HFF-Myc (cell line): ENCODE measurements around the gene DEPDC5.

Source experiments
- DNase-seq: peaks from one replicate; pipeline ENCODE4 v3.0.0-alpha.2; 2011; ENCODE audit warnings: low read depth; ENCODE audit errors: extremely low read depth
- H3K4me3 ChIP-seq: replicated peaks from 2 replicates; pipeline ENCODE4 v1.5.1; 2011; ENCODE audit warnings: low read depth, mild to moderate bottlenecking, control low read depth, low read length
- TF ChIP-seq, protein P1 (sequence below): IDR thresholded peaks from 2 replicates; pipeline ENCODE4 v1.5.1; 2012; ENCODE audit warnings: mild to moderate bottlenecking, low read depth, low read length, control low read depth; ENCODE audit errors: missing control alignments

The DEPDC5 gene

DNA sequence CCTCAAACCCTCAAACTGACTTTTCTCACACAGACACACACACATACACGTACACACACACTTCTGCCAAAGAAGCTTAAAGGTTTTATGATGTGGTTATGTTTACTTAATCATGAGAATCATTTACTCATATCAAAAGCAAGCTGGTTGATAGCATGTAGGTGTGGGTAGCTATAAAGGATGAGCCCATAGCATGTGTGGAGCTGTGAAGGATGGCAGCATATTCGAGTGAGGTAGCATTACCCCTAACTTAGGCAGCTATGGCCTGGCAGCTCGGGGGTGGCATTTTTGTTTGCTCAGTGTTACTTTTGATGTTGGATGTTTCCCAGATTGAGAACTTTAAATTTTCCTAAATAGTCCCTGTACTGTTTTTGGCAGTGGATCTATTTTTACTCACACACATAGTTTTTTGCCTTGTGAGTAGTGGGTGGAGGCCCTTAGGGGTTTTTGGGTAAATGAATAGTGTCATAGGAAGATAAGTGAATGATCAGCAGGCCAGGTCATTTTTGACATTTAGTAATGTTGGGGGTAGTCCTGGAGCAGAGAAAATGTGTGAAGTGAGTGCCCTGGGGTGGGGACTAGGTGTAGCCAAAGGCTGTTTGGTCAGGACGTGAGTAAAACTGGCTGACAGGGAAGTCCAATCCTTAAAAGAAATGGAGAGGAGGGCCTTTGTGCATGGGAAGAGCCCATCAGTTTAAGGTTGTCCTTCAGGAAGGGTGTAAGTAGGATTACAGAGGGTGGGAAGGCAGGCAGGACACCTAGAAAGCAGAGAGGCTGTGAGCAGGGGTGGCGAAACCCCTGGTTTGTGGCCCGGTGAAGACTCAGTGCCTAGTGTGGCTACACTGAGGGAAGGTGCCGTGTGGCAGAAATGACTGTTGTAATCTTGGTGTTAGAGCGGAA, 197.6 kb downstream of the DEPDC5 start:
- DNase-seq: no peak
- no peak overlapping the region for H3K4me3 ChIP-seq
- TF ChIP-seq, protein P1, sequence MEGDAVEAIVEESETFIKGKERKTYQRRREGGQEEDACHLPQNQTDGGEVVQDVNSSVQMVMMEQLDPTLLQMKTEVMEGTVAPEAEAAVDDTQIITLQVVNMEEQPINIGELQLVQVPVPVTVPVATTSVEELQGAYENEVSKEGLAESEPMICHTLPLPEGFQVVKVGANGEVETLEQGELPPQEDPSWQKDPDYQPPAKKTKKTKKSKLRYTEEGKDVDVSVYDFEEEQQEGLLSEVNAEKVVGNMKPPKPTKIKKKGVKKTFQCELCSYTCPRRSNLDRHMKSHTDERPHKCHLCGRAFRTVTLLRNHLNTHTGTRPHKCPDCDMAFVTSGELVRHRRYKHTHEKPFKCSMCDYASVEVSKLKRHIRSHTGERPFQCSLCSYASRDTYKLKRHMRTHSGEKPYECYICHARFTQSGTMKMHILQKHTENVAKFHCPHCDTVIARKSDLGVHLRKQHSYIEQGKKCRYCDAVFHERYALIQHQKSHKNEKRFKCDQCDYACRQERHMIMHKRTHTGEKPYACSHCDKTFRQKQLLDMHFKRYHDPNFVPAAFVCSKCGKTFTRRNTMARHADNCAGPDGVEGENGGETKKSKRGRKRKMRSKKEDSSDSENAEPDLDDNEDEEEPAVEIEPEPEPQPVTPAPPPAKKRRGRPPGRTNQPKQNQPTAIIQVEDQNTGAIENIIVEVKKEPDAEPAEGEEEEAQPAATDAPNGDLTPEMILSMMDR: no peak

GRCh38 chr22:31952094-31952401, 198.2 kb downstream of the DEPDC5 start:
- TF ChIP-seq, protein P1: no peak
- DNase-seq: no peak
- H3K4me3 ChIP-seq: no peak overlapping the region

DNA sequence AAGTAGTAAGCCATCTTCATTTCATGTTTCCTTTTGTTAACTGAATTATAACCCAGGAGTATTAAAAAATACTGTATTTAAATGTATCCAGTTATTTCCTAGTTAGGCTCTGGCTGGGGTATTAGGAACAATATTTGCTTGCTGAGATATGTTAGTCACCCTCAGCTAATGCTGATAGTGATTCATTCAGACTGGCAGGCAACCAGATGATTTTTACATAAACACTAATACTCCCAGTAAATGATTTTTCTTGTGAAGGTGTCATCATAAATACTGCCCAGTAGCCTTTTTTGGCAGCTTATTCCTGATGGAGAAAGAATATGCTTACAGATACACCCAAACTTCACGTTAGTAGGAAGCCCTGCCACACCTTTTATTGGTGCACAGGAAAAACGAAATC, 198.7 kb downstream of the DEPDC5 start:
- H3K4me3 ChIP-seq: no peak overlapping the region
- DNase-seq: no peak
- TF ChIP-seq, protein P1: no peak

GRCh38 chr22:31953261-31953660, 199.4 kb downstream of the DEPDC5 start:
- TF ChIP-seq, protein P1: no peak
- H3K4me3 ChIP-seq: no peak overlapping the region
- no peak for DNase-seq

- TF ChIP-seq, protein P1: no peak
- H3K4me3 ChIP-seq: no peak overlapping the region
- DNase-seq: no peak
These were observed 201.0 kb downstream of the DEPDC5 start for GRCh38 chr22:31954535-31955523.

DNA sequence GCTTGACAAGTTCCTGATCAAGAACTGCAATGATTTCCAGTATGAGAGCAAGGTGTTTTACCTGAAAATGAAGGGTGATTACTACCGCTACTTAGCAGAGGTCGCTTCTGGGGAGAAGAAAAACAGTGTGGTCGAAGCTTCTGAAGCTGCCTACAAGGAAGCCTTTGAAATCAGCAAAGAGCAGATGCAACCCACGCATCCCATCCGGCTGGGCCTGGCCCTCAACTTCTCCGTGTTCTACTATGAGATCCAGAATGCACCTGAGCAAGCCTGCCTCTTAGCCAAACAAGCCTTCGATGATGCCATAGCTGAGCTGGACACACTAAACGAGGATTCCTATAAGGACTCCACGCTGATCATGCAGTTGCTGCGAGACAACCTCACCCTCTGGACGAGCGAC, 202.5 kb downstream of the DEPDC5 start:
- TF ChIP-seq, protein P1: no peak
- H3K4me3 ChIP-seq: no peak overlapping the region
- no peak for DNase-seq
